ENCODE results near the gene EPAS1.

The EPAS1 gene

GRCh38 chr2:46273919-46274318, 23.3 kb upstream of the EPAS1 start:
- no peak for DNase-seq

DNA sequence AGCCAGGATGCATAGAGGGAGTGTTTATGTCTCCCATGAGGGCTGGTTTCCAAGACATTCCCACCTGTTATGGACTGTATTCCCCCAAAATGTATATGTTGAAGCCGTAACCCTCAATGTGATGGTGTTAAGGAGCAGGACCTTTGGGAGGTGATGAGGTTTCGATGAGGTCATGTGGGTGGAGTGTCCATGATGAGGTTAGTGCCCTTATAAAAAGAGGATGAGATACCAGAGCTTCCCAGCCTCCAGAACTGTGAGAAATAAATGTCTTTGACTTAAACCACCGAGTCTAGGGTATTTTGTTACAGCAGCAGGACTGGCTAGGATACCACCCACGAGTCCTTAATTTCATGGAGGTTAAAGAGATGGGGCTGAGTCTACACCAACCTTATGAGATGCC, 22.6 kb upstream of the EPAS1 start:
- no peak for DNase-seq

DNA sequence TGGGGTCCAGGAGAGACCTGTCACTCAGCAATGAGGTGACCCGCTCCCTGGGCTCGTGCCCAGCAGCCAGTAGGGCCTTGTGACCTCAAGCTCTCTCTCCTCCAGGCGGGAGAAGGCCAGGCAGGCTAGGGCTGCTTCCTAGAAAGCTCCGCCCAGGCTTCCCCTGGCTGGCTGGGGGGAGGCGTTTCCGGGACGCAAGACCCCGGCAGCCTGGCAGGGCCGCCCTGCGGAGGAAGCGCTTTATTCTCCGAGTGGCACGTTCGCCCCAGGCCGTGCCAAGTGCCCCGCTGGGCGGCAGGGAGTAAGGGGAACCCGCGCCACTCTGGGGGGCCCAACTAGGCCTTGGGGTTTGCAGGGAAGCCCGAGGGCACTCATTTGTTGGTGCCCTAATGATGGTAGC, 21.2 kb upstream of the EPAS1 start:
- no peak for DNase-seq

- DNase-seq = no peak
These were observed 20.6 kb upstream of the EPAS1 start for GRCh38 chr2:46276642-46277041.

DNA sequence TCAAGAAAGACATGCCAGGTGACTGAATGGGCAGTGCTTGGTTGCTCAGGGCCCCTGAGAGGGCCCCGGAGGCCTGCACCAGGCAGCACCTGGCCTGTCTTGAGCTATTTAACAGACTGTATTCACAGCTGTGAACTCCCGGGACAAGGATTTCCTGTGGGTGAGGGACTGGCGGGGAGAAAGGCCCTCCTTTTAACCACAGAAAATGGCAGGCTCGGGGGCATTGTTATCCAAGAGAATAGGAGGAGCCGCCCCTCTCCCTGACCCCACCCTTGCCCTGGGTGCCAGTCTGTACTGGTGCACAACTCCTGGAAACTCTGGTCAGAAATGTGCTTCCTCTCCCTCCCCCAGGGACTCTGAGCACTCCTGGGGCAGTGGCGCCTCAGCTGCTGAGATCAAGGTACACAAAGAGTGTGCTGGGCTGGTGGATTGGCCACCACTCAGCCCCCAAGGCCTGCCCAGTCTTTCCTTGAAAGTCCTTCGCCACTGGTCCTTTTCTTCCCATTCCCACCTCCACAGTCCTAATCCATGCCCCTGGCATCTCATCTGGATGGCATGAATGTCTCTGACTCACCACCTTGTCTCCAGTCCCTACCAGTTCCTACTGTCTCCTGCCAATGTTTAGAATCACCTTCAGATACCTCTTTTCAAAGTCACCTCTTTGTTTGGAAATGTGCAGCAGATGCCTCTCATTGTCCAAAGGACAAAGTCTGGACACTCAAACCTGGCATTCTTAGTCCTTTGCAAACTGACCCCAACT, 19.6 kb upstream of the EPAS1 start:
- no peak for DNase-seq

DNA sequence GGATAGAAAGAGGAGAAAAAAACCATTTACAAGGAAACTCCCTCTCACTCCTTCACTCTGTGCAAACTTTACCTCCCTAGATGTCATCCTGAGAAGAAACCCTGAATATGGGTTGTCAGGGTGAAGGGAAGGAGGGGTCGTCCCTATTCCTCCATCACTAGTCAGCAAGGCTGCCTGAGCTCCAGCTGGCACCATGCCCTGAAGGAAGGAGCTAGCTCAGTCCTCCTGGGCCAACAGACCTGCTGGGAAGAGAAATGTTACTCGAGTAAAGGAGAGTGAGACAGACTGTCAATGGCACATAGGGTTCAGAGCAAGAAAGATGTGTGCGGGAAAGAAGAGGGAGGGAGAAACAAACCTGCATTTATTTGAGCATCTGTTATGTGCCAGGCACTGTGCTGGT, 18.3 kb upstream of the EPAS1 start:
- DNase-seq = no peak

GRCh38 chr2:46281939-46282338, 15.3 kb upstream of the EPAS1 start:
- DNase-seq = no peak

GRCh38 chr2:46283693-46284092, 13.5 kb upstream of the EPAS1 start:
- DNase-seq = no peak

DNA sequence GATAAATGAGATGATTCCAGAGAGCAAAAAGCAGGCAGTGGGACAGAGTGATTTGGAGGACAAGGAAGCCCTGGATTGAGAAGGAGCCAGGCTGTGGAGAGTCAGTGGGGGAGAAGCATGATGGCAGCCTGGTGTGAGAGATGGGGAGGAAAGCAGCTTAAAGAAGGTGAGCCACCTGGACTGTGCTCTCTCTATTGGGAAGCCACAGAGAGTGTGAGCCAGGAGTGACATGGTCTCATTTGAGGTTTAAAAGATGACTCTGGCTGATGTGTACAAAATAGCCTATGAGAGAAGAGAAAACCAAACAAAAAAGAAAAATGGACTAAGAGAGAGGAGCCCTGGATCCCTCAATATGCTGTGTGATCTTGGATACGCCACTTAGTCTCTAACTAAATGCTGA, 12.9 kb upstream of the EPAS1 start:
- DNase-seq = no peak

GRCh38 chr2:46284796-46285195, 12.4 kb upstream of the EPAS1 start:
- DNase-seq = no peak

DNA sequence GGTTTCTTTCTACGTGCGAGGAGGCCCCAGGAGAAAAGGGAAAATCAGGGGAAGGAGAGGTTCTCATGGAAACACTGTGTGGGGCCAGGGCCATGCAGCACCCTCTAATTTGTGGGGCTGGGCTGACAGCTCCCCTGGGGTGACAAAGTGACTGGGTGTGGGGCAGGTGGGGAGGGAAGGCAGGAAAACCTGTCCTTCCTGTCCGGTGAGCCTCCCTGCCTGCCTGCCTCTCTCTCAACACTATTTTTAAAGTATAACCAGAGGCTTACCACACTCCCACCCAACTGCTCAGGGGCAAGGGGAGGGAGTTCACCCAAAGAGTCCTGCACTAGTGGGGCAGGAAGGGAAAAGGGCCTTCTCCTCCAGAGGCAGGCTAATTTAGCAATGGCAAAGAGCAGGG, 10.5 kb upstream of the EPAS1 start:
- no peak for DNase-seq

GRCh38 chr2:46290078-46290477, 7.1 kb upstream of the EPAS1 start:
- no peak for DNase-seq

- no peak for DNase-seq
These were observed 3.7 kb upstream of the EPAS1 start for GRCh38 chr2:46293466-46293865.

DNA sequence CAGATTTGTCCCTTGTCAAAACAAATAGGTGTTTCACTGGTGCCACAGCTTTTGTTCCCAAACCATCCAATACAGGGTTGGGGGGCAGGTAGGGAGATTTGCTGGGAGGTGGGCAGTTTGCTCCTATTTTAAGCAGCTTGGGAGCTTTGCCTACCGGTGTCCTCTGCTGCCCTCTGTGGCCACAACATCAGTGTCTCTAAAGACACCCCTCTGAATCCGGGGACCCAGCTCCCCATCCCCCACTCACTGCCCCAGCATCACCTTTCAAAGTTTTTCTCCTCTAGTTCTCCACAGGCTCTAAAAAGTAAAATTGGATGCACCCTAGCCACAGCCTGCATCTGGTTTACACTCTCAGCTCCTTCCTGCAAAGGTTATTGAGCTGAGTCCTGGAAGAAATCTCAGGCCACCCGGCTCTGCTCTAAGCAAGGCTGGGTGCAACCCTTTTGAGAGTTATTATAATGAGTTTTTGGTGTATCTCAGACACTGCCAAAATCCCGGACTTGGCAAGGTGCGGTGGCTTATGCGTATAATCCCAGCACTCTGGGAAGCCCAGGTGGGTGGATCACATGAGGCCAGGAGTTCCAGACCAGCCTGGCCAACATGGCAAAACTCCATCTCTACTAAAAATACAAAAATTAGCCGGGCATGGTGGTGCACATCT, 2.9 kb upstream of the EPAS1 start:
- no peak for DNase-seq

DNA sequence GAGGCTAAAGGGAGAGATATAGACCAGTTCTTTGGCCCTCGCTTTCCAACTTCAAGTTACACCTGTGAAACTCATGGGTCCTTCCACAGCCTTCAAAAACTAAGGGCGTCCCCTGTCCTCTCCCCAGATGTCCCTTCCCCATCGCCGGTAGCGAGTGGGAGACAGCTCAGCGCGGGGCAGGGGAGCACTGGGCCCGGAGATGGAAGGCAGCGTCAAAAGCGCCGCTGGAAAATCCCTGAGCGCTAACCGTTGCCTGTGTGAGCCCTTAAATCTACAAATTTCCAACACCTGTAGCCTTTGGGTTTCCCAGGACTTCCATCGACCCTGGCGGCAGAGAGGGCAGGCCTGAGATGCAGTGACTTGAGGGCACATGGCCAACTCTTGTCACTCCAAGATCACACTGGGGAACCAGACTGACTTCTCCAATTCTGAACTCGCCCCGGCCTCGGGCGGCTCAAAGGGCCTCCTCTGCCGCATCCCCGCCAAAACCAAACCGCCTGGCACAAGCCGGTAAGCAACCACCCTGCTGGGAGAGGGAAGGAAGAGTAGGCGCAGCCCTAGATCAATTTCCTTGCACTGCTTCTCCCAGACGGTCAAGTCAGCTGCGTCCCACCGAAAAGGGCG, 879 bp upstream of the EPAS1 start:
- no peak for DNase-seq

- peak; percentile 73 for DNase-seq
These were observed 502 bp downstream of the EPAS1 start for GRCh38 chr2:46297546-46298271.

GRCh38 chr2:46298272-46298521, 990 bp downstream of the EPAS1 start:
- no peak for DNase-seq

- DNase-seq = no peak
These were observed 1.5 kb downstream of the EPAS1 start for GRCh38 chr2:46298522-46299353.

- no peak for DNase-seq
These were observed 2.4 kb downstream of the EPAS1 start for GRCh38 chr2:46299365-46300263.

DNA sequence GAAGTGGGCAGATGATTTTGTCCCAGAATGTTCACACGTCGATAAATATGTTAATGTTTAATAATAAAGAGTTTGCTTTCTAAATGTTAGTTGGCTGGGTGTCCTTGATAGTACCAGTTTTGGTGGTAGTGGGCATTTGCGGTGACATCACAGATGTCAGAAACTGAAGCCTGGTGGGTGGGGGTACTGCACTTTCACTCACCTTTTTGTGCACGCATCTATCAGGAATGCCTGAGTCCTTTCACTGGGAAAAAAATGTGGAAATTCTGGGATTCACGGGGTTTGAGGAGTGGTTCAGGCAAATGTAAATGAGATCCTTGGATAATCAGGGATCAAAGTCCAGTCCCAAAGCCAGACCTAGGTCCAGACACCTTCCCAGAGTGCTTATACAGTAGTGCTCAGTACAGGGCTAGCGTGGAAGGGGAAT, 3.2 kb downstream of the EPAS1 start:
- no peak for DNase-seq

- DNase-seq = no peak
These were observed 4.9 kb downstream of the EPAS1 start for GRCh38 chr2:46302005-46302695.

Measured in activated T-cell treated with anti-CD3 and anti-CD28 coated beads for 4 hours (primary cell).